Sigmoid colon (tissue), 4 donors: ENCODE measurements around the gene DFFB.

Experiments used
- EP300 ChIP-seq, 4 donors: sonication (generic); formaldehyde crosslinking; IDR thresholded peaks; one replicate each; pipeline ENCODE4 v1.6.1; 2017; ENCODE audit warnings: antibody characterized with exemption in 4 of 4
- POLR2A ChIP-seq, 2 donors: fragments of 450-650 bp; IDR thresholded peaks; one replicate each; pipeline ENCODE4 v1.6.1; 2016; ENCODE audit warnings: antibody characterized with exemption in 2 of 2, mild to moderate bottlenecking in 2 of 2, moderate library complexity in 2 of 2

DNA sequence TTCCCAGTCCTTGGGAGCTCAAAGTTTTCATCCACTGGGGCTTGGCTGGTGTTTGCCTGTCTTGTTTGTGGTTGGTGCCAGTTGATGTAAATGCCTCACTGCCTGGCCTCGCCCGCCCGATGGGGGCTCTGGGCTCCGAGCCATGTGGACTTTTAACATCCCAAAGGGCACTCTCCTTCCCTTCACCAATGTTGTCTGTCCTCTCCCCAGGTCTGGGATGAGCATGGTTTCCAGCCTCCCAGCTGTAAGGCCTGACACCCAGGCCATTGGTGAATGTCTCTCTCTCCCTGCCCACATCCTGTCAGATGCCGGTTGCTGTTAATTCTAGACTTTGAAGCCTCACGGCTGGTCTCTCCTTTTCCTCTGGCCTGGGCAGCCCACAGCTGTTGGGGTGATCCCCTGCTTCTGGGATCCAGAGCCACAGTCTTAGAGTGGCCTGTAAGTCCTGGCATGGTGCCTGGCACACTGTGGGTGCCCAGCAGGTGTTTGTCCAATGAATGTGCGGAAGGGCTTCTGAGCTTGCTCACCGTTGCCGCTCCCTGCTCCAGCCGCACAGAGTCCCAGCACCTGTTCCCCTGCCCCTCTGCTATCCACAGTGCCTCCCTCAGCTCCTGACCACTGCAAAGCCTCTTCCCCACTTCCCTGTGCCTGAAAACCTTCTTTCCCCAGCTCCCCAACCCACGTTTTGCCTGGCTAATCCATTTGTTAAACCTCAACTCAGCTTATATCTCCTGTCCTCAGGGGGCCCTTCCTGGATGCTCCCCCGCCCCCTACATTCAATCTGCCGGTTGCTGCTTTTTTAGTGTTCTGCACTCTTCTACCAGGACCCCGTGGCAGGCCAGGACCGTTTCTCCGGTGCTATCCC is 46.1 kb downstream of the DFFB start:
- TF ChIP-seq POLR2A (IDR thresholded peaks at IDR 0.05) (no peak), EP300 (IDR thresholded peaks at IDR 0.05) (no peak)
